Activated CD8-positive, alpha-beta memory T cell treated with anti-CD3 and anti-CD28 coated beads, Interleukin-2, amount 50 U/mL, for 4 hours (primary cell): Measurements from ENCODE around the gene RPL32.

Experiments used
- DNase-seq: peaks from one replicate; pipeline ENCODE4 v3.0.0-alpha.2; 2020

Gene RPL32

GRCh38 chr3:12830785-12831156, 10.6 kb downstream of the RPL32 start:
- DNase-seq, result no peak

- DNase-seq, result no peak
Measured at GRCh38 chr3:12829886-12830784, 11.2 kb downstream of the RPL32 start.

GRCh38 chr3:12829404-12829803, 12.0 kb downstream of the RPL32 start:
- no peak for DNase-seq

- DNase-seq, result no peak
Measured at GRCh38 chr3:12828751-12829150, 12.6 kb downstream of the RPL32 start.

- DNase-seq, result no peak
Measured at GRCh38 chr3:12825156-12825555, 16.2 kb downstream of the RPL32 start.

GRCh38 chr3:12824299-12824698, 17.1 kb downstream of the RPL32 start:
- DNase-seq, result no peak

- no peak for DNase-seq
Measured at GRCh38 chr3:12822725-12823373, 18.5 kb downstream of the RPL32 start.

GRCh38 chr3:12818773-12819172, 22.6 kb downstream of the RPL32 start:
- no peak for DNase-seq

GRCh38 chr3:12818273-12818672, 23.1 kb downstream of the RPL32 start:
- no peak for DNase-seq

- DNase-seq, result no peak
Measured at GRCh38 chr3:12817343-12817710, 24.0 kb downstream of the RPL32 start.

GRCh38 chr3:12816521-12817342, 24.6 kb downstream of the RPL32 start:
- no peak for DNase-seq

GRCh38 chr3:12815719-12816118, 25.6 kb downstream of the RPL32 start:
- DNase-seq, result no peak

- DNase-seq, result no peak
Measured at GRCh38 chr3:12815078-12815477, 26.3 kb downstream of the RPL32 start.

- DNase-seq, result no peak
Measured at GRCh38 chr3:12813967-12814366, 27.4 kb downstream of the RPL32 start.

GRCh38 chr3:12812812-12813211, 28.6 kb downstream of the RPL32 start:
- no peak for DNase-seq

GRCh38 chr3:12810961-12811360, 30.4 kb downstream of the RPL32 start:
- DNase-seq, result no peak

- peak; percentile 96 for DNase-seq
Measured at GRCh38 chr3:12810013-12810780, 31.2 kb downstream of the RPL32 start.

GRCh38 chr3:12809435-12809834, 31.9 kb downstream of the RPL32 start:
- no peak for DNase-seq

GRCh38 chr3:12809001-12809400, 32.4 kb downstream of the RPL32 start:
- DNase-seq, result no peak

GRCh38 chr3:12808587-12808986, 32.8 kb downstream of the RPL32 start:
- no peak for DNase-seq

- no peak for DNase-seq
Measured at GRCh38 chr3:12807601-12808359, 33.6 kb downstream of the RPL32 start.

- DNase-seq, result no peak
Measured at GRCh38 chr3:12807066-12807465, 34.3 kb downstream of the RPL32 start.
